Left lobe of liver (tissue), 2 donors: Measurements from ENCODE around the gene ZDHHC5. TPM values are rescaled to one million over a fixed set of nuclear protein-coding genes. Genes with fewer than 3 reads are reported as not detected.

Experiments
- ATAC-seq: fragments of 200-7000 bp; cut with Tn5 transposase; one replicate; pipeline ENCODE4 v1.9.1; 2020; ENCODE audit warnings: mild to moderate bottlenecking, moderate library complexity
- DNase-seq: peaks from one replicate; pipeline ENCODE4 v3.0.0-alpha.2; 2020; ENCODE audit warnings: low spot score
- total RNA-seq: library from RNA; stranded (reverse); gene quantifications from one replicate; pipeline ENCODE4 v1.2.1, GENCODE V29; 2021
- donor health status: DM: no; HTN: no; CAD: no; lungs with moderate emphysema.
- donor health status: DM: no; HTN: yes; CAD: no.

The ZDHHC5 gene, protein sequence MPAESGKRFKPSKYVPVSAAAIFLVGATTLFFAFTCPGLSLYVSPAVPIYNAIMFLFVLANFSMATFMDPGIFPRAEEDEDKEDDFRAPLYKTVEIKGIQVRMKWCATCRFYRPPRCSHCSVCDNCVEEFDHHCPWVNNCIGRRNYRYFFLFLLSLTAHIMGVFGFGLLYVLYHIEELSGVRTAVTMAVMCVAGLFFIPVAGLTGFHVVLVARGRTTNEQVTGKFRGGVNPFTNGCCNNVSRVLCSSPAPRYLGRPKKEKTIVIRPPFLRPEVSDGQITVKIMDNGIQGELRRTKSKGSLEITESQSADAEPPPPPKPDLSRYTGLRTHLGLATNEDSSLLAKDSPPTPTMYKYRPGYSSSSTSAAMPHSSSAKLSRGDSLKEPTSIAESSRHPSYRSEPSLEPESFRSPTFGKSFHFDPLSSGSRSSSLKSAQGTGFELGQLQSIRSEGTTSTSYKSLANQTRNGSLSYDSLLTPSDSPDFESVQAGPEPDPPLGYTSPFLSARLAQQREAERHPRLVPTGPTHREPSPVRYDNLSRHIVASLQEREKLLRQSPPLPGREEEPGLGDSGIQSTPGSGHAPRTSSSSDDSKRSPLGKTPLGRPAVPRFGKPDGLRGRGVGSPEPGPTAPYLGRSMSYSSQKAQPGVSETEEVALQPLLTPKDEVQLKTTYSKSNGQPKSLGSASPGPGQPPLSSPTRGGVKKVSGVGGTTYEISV
- total RNA-seq, result 26.3 TPM

DNA sequence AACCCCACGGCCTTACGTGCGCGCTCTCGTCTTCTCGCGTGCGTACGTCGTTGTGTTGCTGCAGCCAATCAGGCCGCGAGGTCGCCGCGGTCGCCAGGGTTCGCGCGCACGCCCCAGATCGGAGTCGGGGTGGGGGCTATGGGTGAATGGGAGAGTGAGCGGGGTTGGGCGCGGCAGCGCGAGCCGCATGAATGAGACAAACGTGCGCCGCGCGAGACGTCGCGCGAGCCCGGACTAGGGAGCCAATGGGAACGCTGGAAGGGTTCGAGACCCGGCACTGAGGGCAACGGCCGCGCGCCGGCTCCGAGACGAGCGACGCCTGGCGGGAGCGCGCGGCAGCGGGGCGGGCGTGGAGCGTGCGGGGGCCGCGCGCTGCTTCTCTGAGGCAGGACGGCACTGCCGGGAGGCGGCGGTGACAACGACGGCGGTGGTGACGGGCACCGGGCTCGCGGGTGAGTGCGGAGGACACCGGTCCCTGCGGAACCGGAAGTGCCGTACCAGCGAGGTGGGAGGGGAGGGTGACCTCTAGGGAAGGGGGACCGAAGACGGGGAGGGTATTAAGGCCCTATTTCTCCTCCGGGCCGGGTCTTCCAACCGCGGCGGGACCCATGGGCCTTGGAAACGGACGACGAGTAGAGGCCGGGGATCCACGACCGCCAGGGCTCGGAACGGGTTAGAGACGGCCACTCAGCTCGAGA, at the start of gene ZDHHC5:
TSS of gene ZDHHC5 (plus strand) at position 379 of the 698 bp plus-strand sequence. CDS start 4,977 bp downstream, outside the sequence.
- peak; percentile 99 for DNase-seq
- ATAC-seq, result peak; percentile 86

DNA sequence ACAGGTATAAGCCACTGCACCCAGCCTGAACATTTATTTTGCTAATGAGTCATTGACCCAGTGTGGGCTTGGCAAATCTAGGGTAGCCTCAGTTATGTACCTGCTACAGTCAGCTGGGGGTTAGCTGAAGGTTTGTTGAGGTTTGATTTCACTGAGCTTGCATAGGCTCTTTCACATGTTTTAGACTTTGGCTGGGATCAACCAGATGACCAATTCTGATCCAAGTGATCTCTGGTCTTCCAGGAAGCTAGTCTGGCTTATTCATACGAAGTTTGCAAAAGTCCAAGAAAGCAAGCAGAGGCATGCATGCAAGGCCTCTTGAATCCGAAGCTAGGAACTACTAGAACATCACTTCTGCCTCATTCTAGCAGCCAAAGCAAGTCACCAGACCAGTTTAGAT, 49.5 kb upstream of the ZDHHC5 start:
- peak; percentile 63 for ATAC-seq
- peak; percentile 58 for DNase-seq

DNA sequence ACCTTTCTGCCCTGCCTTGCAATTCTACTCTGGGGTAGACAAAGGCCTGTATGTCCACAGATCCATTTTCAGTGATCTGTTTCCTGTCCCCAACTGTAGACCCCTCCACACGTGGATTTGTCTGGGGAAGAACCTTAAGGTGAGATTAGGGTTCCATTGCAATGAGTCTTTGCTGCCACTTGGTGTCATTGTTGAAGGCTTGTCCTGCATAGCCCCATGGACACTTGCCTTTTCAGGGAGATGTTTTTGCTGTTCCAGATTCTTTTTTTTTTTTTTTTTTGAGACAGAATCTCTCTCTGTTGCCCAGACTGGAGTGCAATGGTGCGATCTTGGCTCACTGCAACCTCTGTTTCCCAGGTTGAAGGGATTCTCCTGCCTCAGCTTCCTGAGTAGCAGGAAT, 48.6 kb upstream of the ZDHHC5 start:
- no peak for ATAC-seq
- DNase-seq, result no peak

DNA sequence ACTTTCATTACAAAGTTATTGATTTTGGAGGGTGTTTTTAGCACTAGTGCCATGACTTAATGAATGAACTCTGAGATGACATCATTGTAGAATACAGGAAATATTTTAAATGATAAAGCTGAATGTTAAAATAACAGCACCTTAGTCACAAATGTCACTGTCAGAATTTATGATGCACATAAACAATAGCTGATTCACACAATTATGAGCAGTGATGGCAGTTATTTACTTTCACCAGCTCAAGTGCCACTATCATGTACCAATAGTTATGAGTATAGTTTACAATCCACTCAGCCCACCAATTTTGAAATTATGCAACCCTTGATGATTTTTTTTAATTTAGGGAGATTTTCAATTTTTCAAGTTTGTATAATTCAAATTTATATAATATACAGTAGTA, 47.4 kb upstream of the ZDHHC5 start:
- ATAC-seq, result no peak
- DNase-seq, result no peak

DNA sequence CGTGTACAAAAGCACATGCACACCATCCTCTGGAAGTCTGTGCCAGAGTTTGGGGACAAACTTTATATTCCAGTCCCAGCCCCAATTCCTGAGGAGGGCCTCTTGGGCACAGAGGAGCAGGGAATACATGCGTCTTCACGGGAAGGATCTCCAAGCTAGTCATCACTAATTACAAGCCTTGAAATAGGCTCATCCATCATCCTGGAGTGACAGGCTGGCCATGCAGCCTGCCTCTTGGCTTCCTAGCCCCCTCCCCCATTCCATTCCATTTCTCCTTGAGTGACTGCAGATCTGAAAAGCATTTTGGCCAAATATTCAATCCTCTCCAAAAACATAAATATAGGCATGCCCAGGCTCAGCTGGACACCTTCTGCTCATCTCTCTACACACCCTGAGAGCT, 45.7 kb upstream of the ZDHHC5 start:
- ATAC-seq (no peak), DNase-seq (no peak)

DNA sequence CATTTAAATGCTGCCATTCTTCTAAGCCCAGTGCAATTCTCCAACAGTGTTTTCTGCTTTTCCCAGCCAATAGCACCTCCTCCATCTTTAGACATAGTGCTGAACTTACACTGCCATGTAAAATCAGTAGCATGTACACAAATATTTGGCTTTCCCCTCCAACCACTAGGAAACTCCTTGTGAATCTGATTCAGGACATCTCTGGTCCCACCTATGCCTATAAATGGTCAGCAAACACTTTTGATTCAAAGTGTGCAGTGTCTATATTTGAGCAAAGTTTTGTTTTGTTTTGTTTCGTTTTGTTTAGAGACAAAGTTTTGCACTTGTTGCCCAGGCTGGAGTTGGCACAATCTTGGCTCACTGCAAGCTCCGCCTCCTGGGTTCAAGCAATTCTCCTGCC, 43.0 kb upstream of the ZDHHC5 start:
- no peak for ATAC-seq
- no peak for DNase-seq

DNA sequence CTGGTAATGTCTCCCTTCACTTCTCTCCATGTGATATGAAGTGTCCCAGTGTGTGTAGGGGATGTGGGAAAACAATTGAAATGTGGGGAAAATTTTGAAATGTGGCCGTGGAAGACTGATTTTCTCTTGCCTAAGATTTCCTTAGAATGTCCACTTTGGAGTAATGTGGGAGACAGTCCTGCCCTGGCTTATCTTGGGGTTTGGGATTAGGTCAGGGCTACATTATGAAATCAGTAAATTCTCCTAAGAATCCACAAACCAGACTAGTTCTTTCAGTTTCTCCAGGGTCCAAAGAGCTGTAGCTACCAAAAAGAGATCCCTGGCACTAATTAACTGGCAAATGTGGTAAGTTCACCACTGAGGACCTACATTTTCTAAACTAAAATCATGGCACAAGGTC, 41.0 kb upstream of the ZDHHC5 start:
- ATAC-seq (peak; percentile 47), DNase-seq (no peak)

DNA sequence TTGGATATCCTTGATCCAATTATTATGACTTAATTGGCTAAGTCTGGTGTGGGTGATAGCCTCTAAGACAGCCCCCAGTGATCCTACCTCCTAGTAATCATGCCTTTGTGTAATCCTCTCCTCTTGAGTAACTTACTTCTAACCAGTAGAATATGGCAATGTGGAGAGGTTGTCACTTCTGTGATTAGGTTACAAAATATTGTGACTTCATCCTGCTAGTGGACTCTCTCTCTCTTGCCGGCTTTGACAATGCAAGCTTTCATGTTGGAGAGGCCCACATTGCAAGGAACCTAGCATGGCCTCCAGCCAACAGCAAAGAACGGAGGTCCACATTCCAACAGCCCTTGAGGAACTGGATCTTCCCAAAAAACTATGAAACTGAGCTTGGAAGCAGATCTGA, 37.7 kb upstream of the ZDHHC5 start:
- DNase-seq (no peak), ATAC-seq (no peak)

DNA sequence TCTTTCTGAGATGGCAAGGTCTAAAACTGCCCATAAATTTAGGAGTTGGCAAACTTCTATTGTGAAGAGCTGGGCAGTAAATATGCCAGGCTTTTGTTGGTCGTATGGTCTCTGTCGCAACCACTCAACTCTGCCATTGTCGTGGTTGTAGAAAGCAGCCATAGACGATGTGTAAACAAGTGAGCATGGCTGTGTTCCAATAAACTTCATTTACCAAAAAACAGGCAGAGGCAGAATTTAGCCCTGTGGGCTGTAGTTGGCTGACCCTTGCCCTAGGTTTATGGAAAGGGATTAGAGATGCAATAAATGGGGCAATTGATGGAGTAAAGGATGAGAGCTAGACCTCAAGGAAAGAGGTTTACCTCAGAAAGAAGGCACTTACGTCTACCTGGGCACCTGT, 35.8 kb upstream of the ZDHHC5 start:
- DNase-seq (no peak), ATAC-seq (no peak)

DNA sequence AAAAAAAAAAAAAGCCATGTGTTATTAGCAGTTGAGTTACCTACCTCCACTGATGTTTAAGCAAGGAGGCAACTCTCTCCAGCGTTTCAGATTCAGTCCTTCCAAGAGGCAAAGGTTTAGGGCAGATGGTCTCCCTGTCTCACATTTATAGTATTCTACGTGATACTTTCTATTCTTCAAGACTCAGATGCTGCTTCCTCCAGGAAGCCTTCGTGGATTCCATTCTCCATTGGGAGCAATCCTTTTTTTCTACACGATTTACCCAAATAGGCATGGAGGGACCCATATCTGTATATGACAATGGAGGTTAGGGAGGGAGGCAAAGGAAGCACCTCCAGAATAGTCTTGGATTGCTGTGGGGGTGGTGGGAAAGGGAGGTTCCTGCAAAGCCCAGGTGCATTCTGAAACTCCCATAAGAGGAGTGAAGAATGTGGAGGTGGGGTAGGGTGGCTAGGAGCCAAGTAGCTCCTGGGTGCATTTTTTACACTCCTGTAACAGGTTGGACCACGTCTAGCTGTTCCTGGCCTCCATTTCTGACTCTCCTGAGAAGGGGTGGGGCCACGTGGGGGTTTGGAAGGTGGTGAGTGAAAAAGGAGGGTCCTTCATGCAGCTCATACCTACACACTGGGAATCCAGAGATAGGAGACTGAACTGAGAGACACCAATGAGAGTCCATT, 34.4 kb upstream of the ZDHHC5 start:
- no peak for DNase-seq
- ATAC-seq, result no peak

DNA sequence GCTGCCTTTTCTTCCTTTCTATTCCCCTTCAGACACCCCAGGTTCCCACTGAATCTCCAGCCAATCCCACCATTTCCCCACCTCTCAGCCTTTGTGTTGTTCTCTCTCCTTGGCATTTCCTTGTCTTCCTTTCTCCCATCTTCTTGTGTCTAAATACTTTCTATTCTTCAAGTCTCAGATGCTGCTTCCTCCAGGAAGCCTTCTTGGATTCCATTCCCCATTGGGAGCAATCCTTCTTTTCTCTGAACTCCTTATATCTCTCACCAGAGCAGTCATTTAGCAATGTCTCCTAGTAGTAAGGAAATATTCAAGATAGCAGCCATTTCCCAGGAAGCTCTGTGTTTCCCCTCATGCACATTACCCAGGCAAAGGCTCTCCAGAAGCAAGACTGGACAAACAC, 33.6 kb upstream of the ZDHHC5 start:
- ATAC-seq (no peak), DNase-seq (no peak)

DNA sequence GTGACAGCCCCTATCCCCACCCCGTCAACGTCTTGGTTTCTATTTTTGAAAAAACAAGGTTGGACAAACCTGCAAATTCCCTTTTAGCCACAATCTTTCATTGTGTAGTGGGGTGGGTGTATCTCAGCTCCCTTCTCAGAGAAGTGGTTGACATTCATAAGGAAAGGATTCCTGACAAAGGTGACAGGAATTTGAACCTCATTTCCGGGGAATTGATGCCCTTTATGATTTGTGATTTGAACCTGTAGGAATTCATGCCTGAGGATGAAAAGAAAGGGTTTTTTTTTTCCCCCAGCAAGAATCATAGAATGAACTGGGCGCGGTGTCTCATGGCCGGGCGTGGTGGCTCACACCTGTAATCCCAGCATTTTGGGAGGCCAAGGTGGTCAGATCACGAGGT, 32.7 kb upstream of the ZDHHC5 start:
- ATAC-seq, result no peak
- no peak for DNase-seq

DNA sequence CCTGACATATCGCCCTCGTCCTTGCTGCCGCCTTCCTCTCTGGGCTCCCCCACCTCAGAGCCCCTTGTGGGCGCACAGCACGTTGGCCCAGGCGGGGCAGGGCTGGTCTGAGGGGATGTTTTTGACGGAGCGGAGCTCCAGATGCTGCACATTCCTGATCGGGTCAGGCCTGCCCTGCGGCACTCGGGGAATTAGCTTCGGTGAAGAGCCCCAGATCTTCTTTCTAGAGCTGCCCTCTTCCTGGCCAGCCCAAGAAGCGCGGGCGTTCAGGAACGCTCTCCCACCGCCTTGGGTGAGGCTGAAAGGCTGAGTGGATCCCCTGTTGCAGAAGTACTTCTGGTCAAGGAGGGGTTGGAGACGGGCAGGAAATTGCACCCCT, 30.3 kb upstream of the ZDHHC5 start:
- no peak for DNase-seq

DNA sequence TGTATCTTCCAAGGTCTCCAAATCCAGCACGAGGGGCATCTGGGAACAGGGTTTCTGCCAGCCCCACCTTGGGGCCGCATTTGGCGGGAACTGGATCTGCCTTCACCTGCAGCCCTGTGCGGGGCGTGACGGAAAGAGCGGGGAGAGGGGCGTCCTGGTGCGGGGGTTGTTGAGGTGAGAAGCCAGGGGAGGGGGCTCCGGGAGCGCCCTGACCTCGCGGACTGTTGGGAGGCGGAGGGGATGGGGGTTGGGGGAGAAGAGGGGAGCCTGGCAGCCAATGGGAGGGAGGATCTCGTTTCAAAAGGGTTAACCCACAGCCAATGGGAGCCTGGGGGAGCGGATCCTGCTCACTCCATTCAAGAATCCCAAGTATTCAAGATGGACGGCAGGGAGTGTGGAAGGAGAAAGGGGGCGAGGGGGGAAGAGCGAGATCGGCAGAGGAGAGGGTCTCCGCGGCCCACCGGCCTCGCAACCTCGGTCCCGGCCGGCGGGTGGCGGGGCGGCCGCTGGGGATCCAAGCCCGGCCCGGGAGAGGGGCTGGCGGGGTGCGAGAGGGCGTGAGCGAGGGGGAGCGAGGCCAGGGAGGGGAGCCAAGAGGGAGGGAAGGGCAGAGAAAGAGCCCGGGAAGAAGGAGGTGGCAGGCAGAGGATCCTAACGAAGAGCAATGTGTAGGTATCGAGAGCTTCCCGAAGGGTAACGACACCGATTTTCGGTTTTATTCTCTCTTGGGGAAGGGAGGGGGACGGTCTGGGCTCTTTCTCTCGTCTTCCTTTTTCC, 29.7 kb upstream of the ZDHHC5 start:
- ATAC-seq, result peak; percentile 22
- DNase-seq, result no peak

More for the DNA sequence above, 30.3 kb upstream of the ZDHHC5 start:
- ATAC-seq, result no peak

DNA sequence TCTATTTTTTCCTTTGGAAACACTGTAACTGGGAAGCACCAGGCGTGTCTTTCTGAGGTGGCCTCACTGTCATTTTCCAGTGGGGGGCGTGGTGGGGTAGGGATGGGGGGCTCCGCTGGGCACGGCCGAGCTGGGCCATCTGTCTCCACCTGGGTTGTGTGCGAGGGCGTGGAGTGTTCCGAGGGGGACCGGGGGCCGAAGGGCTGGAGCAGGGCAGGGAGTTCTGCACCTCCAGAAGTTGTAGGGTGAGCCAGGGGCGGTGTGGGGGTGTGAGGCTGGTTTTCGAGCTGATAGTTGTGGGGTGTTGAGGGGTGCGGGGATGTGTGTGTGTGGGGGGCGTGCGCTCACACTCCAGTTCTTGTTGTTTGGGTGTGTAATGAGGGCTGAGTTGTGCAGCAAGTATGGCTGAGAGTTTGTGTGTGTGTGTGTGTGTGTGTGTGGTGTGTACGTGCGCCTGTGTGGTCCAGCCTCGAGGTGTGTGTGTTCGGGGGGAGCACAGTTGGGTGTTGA, 29.0 kb upstream of the ZDHHC5 start:
- DNase-seq (no peak), ATAC-seq (no peak)

DNA sequence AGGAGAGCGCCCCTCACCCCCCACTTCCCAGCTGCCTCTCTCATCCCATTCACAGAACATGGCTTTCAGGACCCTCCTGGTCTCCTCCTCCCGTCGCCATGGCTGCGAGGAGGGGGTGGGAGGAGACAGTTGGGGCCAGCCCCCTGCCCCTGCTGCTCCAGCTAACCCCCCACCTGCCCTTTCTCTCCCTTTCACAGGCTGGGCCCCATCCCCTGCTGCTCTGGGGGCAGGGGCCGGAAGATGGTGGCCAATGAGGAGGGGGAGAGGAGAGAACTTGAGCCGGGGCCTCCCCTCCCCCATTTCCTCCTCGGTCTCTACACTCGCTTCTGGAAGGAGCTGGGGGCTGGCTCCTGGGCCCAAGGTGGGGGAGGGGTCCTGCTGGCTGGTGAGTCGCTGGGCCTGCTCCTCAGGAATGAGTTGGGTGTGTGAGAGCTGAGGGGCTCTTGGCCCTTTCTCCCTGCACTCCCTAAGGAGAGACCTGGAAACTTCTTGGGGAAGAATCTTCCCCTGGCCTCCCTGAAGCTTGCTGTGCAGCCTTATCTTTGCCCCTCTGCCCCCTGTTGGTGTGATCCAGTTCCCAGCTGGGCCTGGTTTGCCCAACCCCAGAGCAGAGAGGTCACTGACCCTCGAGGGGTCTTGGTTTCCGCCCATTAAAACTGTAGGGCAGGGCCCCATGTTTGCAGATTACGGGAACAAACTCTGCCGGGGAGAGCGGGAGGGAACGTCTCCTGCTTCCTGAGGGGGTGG, 28.4 kb upstream of the ZDHHC5 start:
- DNase-seq, result no peak
- peak; percentile 8 for ATAC-seq

DNA sequence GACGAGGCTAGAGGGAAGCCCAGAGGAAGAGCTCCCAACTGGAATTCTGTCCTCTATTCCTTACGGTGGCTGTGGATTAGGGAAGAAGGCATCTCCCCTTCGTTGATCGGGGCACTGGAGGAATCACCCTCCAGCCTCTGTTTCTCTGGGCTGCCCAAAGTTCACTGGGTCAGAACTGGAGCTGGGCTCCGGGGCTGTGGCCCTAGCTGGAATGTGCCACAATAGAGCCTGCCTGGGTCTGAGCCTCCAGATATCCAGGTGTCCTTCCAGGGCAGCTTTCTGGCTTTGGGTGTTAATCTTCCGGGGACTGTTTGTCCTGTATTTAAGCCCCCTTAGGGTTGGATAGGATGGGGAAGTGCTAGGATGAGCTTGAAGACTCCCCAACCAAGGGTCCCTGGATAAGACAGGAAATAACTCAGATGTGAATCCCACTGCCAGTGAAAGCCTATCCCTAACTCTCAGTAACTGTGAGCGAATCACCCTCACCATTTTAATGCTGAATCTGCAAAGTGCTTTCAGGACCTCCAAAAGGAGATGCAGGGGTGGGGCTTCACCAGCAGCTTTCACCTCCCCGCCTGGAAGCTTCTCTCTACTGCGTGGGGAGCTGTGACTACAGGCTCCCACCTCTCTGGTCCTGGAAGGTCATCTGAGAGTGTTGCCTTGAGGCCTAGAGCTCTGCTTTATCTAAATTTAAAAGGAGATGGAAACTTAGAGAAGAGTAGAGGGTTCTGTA, 27.7 kb upstream of the ZDHHC5 start:
- ATAC-seq (no peak), DNase-seq (no peak)

DNA sequence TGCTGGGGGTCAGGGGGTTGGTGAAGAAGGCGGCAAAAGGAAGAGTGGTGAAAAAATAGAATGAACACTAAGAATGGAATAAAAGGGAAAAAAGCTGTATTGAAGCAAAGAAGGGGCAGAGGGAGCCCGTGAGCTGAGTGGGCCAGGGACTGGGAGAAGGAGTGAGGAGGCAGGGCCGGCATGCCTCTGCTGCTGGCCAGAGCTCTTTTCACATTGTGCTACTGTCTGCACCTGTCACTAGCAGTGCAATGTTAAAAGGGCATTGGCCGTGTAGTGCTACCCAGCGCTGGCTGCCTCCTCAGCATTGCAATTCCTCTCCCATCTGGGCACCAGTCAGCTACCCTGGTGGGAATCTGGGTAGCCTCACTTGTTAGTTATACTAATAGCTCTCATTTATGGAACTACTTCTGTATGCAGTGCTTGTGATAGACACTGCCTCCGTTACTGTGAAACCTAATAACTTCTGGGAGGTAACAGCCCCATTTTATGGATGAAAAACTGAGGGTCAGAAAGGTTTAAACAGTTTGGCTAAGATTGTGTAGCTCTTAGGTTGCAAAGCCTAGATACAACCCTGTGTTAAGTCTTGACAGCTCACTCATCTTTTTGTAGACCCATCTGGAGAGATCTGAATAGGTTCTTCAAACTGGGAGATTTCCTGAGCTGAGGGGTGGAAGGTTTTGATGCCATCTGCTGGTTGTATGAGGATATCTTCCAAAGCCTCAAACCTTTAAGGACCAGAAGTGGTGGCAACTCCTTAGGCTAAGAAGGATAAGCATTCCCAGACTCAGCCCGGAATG, 26.7 kb upstream of the ZDHHC5 start:
- DNase-seq, result no peak
- peak; percentile 71 for ATAC-seq
